Glutamatergic neuron (in vitro differentiated cells): ENCODE data around the gene DZANK1. TPM values are rescaled to one million over a fixed set of nuclear protein-coding genes. Genes with fewer than 3 reads are reported as not detected.

Experiments used
- DNase-seq: peaks from one replicate; pipeline ENCODE4 v3.0.0; 2022
- H3K27ac Mint-ChIP-seq: one replicate; pipeline ENCODE4 v1.8.0; 2020; ENCODE audit warnings: mild to moderate bottlenecking, mixed read lengths, inconsistent platforms; ENCODE audit not compliant: unreplicated experiment
- H3K27me3 Mint-ChIP-seq: one replicate; pipeline ENCODE4 v1.8.0; 2020; ENCODE audit warnings: mild to moderate bottlenecking, moderate library complexity, mixed read lengths, inconsistent platforms; ENCODE audit not compliant: unreplicated experiment
- H3K36me3 Mint-ChIP-seq: one replicate; pipeline ENCODE4 v1.8.0; 2020; ENCODE audit warnings: mild to moderate bottlenecking, mixed read lengths, inconsistent platforms; ENCODE audit not compliant: unreplicated experiment
- H3K4me1 Mint-ChIP-seq: one replicate; pipeline ENCODE4 v1.8.0; 2020; ENCODE audit warnings: mild to moderate bottlenecking, low read depth, mixed read lengths, inconsistent platforms; ENCODE audit not compliant: unreplicated experiment
- H3K4me3 Mint-ChIP-seq: one replicate; pipeline ENCODE4 v1.8.0; 2020; ENCODE audit warnings: mild to moderate bottlenecking, mixed read lengths, inconsistent platforms; ENCODE audit not compliant: unreplicated experiment
- H3K9me3 Mint-ChIP-seq: one replicate; pipeline ENCODE4 v1.8.0; 2020; ENCODE audit warnings: mild to moderate bottlenecking, moderate library complexity, mixed read lengths, inconsistent platforms; ENCODE audit not compliant: unreplicated experiment
- CTCF ChIP-seq: fragments of 200-600 bp; sonication (generic); IDR thresholded peaks from one replicate; pipeline ENCODE4 v1.5.0; 2021; ENCODE audit not compliant: partially characterized antibody, unreplicated experiment
- total RNA-seq: library from RNA; stranded (reverse); fragmentation: NEBNext Ultra II Directional; extraction: Animal tissue kit (Norgen Biotek cat#: 25700); gene quantifications from one replicate; pipeline ENCODE4 v1.2.1, GENCODE V29; 2021; ENCODE audit not compliant: unreplicated experiment

Gene DZANK1
- total RNA-seq, 1 donor from 2014 or later = 6.4 TPM

GRCh38 chr20:18372296-18372695, 94.5 kb downstream of the DZANK1 start:
- Mint-ChIP-seq H3K9me3 (no peaks in the 10 kb centered on the region), H3K4me3 (no peak overlapping the region), H3K36me3 (peaks cover 10% of the 10 kb centered on the region), H3K4me1 (peaks cover 3% of the 10 kb centered on the region), H3K27ac (no peak overlapping the region), H3K27me3 (no peaks in the 10 kb centered on the region)
- no peak for DNase-seq
- no peak for TF ChIP-seq CTCF

GRCh38 chr20:18364768-18365167, 102.1 kb downstream of the DZANK1 start:
- no peak for TF ChIP-seq CTCF
- Mint-ChIP-seq H3K27ac (no peak overlapping the region), H3K27me3 (peaks cover 4% of the 10 kb centered on the region), H3K4me3 (no peak overlapping the region), H3K9me3 (peaks cover 2% of the 10 kb centered on the region), H3K36me3 (peaks cover 5% of the 10 kb centered on the region), H3K4me1 (no peaks in the 10 kb centered on the region)
- no peak for DNase-seq

GRCh38 chr20:18363708-18364107, 103.1 kb downstream of the DZANK1 start:
- H3K27ac Mint-ChIP-seq = no peak overlapping the region
- H3K4me3 Mint-ChIP-seq = no peak overlapping the region
- H3K27me3 Mint-ChIP-seq = peaks cover 4% of the 10 kb centered on the region
- peaks cover 5% of the 10 kb centered on the region for H3K36me3 Mint-ChIP-seq
- TF ChIP-seq CTCF = no peak
- peaks cover 2% of the 10 kb centered on the region for H3K9me3 Mint-ChIP-seq
- no peak for DNase-seq
- no peaks in the 10 kb centered on the region for H3K4me1 Mint-ChIP-seq

GRCh38 chr20:18362916-18363315, 103.9 kb downstream of the DZANK1 start:
- H3K27me3 Mint-ChIP-seq = peaks cover 4% of the 10 kb centered on the region
- DNase-seq = no peak
- no peak overlapping the region for H3K27ac Mint-ChIP-seq
- no peaks in the 10 kb centered on the region for H3K4me1 Mint-ChIP-seq
- no peak for TF ChIP-seq CTCF
- no peak overlapping the region for H3K4me3 Mint-ChIP-seq
- peaks cover 2% of the 10 kb centered on the region for H3K9me3 Mint-ChIP-seq
- H3K36me3 Mint-ChIP-seq = peaks cover 5% of the 10 kb centered on the region

GRCh38 chr20:18361678-18362077, 105.2 kb downstream of the DZANK1 start:
- no peak for TF ChIP-seq CTCF
- Mint-ChIP-seq H3K27ac (no peak overlapping the region), H3K27me3 (peaks cover 3% of the 10 kb centered on the region), H3K4me1 (no peaks in the 10 kb centered on the region), H3K36me3 (peaks cover 2% of the 10 kb centered on the region), H3K4me3 (no peak overlapping the region), H3K9me3 (peaks cover 2% of the 10 kb centered on the region)
- no peak for DNase-seq
